ENCODE results near the gene SLC6A4. TPM values are rescaled to one million over a fixed set of nuclear protein-coding genes. Genes with fewer than 3 reads are reported as not detected.
"Not testable (repeated sequence)": the region's sequence is repeated elsewhere in the genome, so short reads cannot be mapped to it uniquely, and the experiment has no call there.

SLC6A4 gene
- total RNA-seq, 1 donor from 2014 or later: not detected

- no peak for TF ChIP-seq CTCF (conservative IDR thresholded peaks at IDR 0.05; ENCODE audit: low read depth, low read length)
- DNase-seq (ENCODE audit: low read depth): no peak
- H3K4me3 ChIP-seq (ENCODE audit: low read depth, low read length): peak overlapping the region; percentile 54
Measured at GRCh38 chr17:30236297-30236624, 764 bp upstream of the SLC6A4 start.

- no peak for DNase-seq (ENCODE audit: low read depth)
- no peak for TF ChIP-seq CTCF (conservative IDR thresholded peaks at IDR 0.05; ENCODE audit: low read depth, low read length)
- peak overlapping the region; percentile 8 for H3K4me3 ChIP-seq (ENCODE audit: low read depth, low read length)
Measured at GRCh38 chr17:30234964-30235363, 533 bp downstream of the SLC6A4 start.

GRCh38 chr17:30234296-30234695 lies 1.2 kb downstream of the SLC6A4 start:
- H3K4me3 ChIP-seq (ENCODE audit: low read depth, low read length): no peak overlapping the region
- no peak for TF ChIP-seq CTCF (conservative IDR thresholded peaks at IDR 0.05; ENCODE audit: low read depth, low read length)
- DNase-seq (ENCODE audit: low read depth): no peak

GRCh38 chr17:30232824-30233427 lies 2.6 kb downstream of the SLC6A4 start:
- no peak for TF ChIP-seq CTCF (conservative IDR thresholded peaks at IDR 0.05; ENCODE audit: low read depth, low read length)
- no peak overlapping the region for H3K4me3 ChIP-seq (ENCODE audit: low read depth, low read length)
- no peak for DNase-seq (ENCODE audit: low read depth)

GRCh38 chr17:30232015-30232823 lies 3.3 kb downstream of the SLC6A4 start:
- no peak for DNase-seq (ENCODE audit: low read depth)
- no peak overlapping the region for H3K4me3 ChIP-seq (ENCODE audit: low read depth, low read length)
- TF ChIP-seq CTCF (conservative IDR thresholded peaks at IDR 0.05; ENCODE audit: low read depth, low read length): no peak

- no peak for TF ChIP-seq CTCF (conservative IDR thresholded peaks at IDR 0.05; ENCODE audit: low read depth, low read length)
- no peak overlapping the region for H3K4me3 ChIP-seq (ENCODE audit: low read depth, low read length)
- DNase-seq (ENCODE audit: low read depth): no peak
Measured at GRCh38 chr17:30230596-30231125, 4.8 kb downstream of the SLC6A4 start.

GRCh38 chr17:30230009-30230408 lies 5.5 kb downstream of the SLC6A4 start:
- not testable (repeated sequence) for DNase-seq (ENCODE audit: low read depth)

More at GRCh38 chr17:30230009-30230408, 5.5 kb downstream of the SLC6A4 start:
- H3K4me3 ChIP-seq (ENCODE audit: low read depth, low read length): not testable (repeated sequence)
